ENCODE data around the gene TSPEAR.

Gene TSPEAR

DNA sequence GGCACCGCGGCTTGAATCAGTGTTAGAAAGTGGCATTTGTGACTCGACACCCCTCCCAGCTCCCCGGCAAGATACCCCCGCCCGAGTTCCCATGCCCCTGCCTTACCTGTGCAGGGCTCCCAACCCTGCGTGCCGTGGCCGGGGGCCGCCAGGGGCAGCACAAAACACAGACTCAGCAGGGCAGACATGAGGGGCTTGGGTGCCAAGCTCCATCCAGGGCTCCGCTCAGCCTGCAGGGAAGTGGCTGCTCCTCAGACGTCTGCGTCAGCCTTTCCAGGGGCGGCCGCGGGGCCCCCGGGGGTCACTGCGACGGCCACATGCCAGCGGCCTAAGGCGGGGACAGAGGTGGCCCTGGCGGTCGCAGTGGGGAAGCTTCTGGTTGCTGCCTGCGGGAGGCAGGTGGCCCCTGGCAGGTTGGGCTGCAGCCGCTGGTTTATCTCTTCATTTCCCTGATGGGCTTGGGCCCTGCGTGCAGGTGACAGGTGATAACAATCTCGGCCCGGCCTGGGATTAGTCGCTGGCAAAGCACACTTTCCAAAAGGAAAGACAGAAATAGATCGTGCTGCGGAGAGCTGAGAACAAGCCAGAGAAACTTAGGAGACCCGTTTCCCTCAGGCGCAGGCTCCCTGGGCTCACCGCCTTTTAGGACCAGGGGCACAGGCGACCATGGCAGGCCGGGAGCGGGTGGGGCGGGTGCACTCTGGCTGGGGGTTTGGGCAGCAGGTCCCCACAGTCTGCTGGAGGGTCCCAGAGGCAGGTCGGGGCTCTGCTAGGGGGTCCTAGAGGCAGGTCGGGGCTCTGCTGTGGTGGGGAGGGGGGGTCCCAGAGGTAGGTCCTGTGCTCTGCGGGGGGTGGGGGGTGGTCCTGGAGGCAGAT, at the start of gene TSPEAR:
TSS of gene TSPEAR (minus strand) at position 246 of the 876 bp plus-strand sequence. CDS start at position 188, 58 bp downstream.
- H3K27me3 ChIP-seq (ENCODE audit: control insufficient read depth, insufficient read depth, low read length): peaks cover 32% of the 10 kb centered on the region
- WGBS (ENCODE audit: insufficient coverage, insufficient read length): no CpG with 5 or more reads among the region's 41 CpGs

GRCh38 chr21:44760376-44760775, 49.0 kb upstream of the TSPEAR start:
- no peaks in the 10 kb centered on the region for H3K9me3 ChIP-seq (ENCODE audit: control insufficient read depth, insufficient read depth, low read length)
- no peaks in the 10 kb centered on the region for H3K36me3 ChIP-seq (ENCODE audit: control insufficient read depth, insufficient read depth, low read length)
- H3K27ac ChIP-seq (ENCODE audit: low read length): no peak overlapping the region
- H3K27me3 ChIP-seq (ENCODE audit: control insufficient read depth, insufficient read depth, low read length): no peaks in the 10 kb centered on the region
- WGBS (ENCODE audit: insufficient coverage, insufficient read length): no CpG with 5 or more reads among the region's 9 CpGs
- peaks cover 13% of the 10 kb centered on the region for H3K4me1 ChIP-seq (ENCODE audit: control insufficient read depth, insufficient read depth, low read length)
- H3K4me3 ChIP-seq (ENCODE audit: low read length): no peak overlapping the region
- no peak for DNase-seq (ENCODE audit: low read depth, low spot score)

More for the DNA sequence above, at the start of gene TSPEAR:
- Histone ChIP-seq H3K9me3 (ENCODE audit: control insufficient read depth, insufficient read depth, low read length) (no peaks in the 10 kb centered on the region), H3K27ac (ENCODE audit: low read length) (no peak within 1 kb of the TSS), H3K4me3 (ENCODE audit: low read length) (peak within 1 kb of the TSS; percentile 7), H3K36me3 (ENCODE audit: control insufficient read depth, insufficient read depth, low read length) (no peaks in the 10 kb centered on the region), H3K4me1 (ENCODE audit: control insufficient read depth, insufficient read depth, low read length) (peaks cover 5% of the 10 kb centered on the region)
- no peak for DNase-seq (ENCODE audit: low read depth, low spot score)

DNA sequence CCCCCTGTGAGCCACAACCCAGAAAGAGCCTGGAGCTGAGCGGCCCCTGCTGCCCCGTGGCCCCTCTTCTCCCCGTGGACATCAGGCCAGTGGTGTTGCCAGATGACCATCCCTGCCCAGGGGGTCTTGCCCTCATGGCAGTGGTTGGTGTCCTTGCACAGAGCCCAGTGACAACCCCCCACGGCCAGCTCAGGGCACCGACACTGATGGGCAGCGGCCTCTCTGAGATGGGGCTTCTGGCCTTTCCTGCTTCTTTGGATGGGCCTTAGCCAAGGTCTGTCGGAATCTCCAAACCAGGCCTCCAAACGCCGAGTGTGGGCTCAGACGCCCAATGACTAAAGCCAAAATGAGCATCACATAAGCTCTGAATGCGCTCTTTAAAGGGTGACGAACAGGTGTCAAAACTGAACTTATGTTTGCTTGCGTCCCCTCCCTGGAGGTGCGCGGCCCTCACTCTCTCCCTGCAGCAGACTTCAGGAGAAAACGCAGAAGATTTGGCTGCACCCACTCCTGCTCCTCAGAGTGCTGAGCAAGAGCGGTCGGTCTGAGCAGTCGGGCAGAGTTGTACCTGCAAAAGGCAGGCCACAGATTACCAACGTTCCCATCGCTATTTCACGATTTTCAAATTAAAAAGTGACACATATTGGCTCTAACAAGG, 48.4 kb upstream of the TSPEAR start:
- H3K27ac ChIP-seq (ENCODE audit: low read length): no peak overlapping the region
- H3K4me1 ChIP-seq (ENCODE audit: control insufficient read depth, insufficient read depth, low read length): peaks cover 11% of the 10 kb centered on the region
- WGBS (ENCODE audit: insufficient coverage, insufficient read length): no CpG with 5 or more reads among the region's 22 CpGs
- H3K27me3 ChIP-seq (ENCODE audit: control insufficient read depth, insufficient read depth, low read length): no peaks in the 10 kb centered on the region
- no peaks in the 10 kb centered on the region for H3K36me3 ChIP-seq (ENCODE audit: control insufficient read depth, insufficient read depth, low read length)
- no peak overlapping the region for H3K4me3 ChIP-seq (ENCODE audit: low read length)
- no peaks in the 10 kb centered on the region for H3K9me3 ChIP-seq (ENCODE audit: control insufficient read depth, insufficient read depth, low read length)
- no peak for DNase-seq (ENCODE audit: low read depth, low spot score)

- Histone ChIP-seq H3K9me3 (ENCODE audit: control insufficient read depth, insufficient read depth, low read length) (no peaks in the 10 kb centered on the region), H3K27me3 (ENCODE audit: control insufficient read depth, insufficient read depth, low read length) (no peaks in the 10 kb centered on the region), H3K36me3 (ENCODE audit: control insufficient read depth, insufficient read depth, low read length) (no peaks in the 10 kb centered on the region), H3K4me3 (ENCODE audit: low read length) (no peak overlapping the region), H3K27ac (ENCODE audit: low read length) (no peak overlapping the region), H3K4me1 (ENCODE audit: control insufficient read depth, insufficient read depth, low read length) (peaks cover 6% of the 10 kb centered on the region; the same call in 1 of the 2 replicates)
- DNase-seq (ENCODE audit: low read depth, low spot score): no peak
- no CpG with 5 or more reads among the region's 26 CpGs for WGBS (ENCODE audit: insufficient coverage, insufficient read length)
Measured at GRCh38 chr21:44758781-44759627, 47.6 kb upstream of the TSPEAR start.

DNA sequence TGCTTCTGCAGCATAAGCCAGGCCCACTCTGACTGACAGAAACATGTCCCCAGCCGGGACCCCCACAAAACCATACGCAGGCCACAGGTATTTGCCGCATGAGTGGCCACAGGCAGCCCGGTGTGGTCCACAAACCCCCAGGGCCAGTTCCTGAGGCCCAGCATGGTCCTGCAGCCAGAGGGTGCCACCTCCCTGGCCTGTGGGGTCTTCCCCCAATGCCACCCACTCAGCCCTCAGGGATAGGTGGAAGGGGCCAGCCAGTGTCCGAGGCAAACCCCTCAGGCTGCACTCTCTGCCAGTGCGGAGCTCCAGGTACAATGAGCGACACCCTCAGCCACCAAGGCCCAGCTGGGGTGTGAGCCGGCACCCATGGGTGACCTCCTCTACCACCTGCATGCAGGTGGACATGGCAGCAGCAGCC, 46.8 kb upstream of the TSPEAR start:
- peaks cover 6% of the 10 kb centered on the region; the same call in 1 of the 2 replicates for H3K4me1 ChIP-seq (ENCODE audit: control insufficient read depth, insufficient read depth, low read length)
- H3K27ac ChIP-seq (ENCODE audit: low read length): no peak overlapping the region
- no CpG with 5 or more reads among the region's 8 CpGs for WGBS (ENCODE audit: insufficient coverage, insufficient read length)
- DNase-seq (ENCODE audit: low read depth, low spot score): no peak
- no peaks in the 10 kb centered on the region for H3K36me3 ChIP-seq (ENCODE audit: control insufficient read depth, insufficient read depth, low read length)
- H3K4me3 ChIP-seq (ENCODE audit: low read length): no peak overlapping the region
- H3K27me3 ChIP-seq (ENCODE audit: control insufficient read depth, insufficient read depth, low read length): no peaks in the 10 kb centered on the region
- H3K9me3 ChIP-seq (ENCODE audit: control insufficient read depth, insufficient read depth, low read length): no peaks in the 10 kb centered on the region

- no peak overlapping the region for H3K27ac ChIP-seq (ENCODE audit: low read length)
- no CpG with 5 or more reads among the region's 6 CpGs for WGBS (ENCODE audit: insufficient coverage, insufficient read length)
- H3K9me3 ChIP-seq (ENCODE audit: control insufficient read depth, insufficient read depth, low read length): no peaks in the 10 kb centered on the region
- H3K4me1 ChIP-seq (ENCODE audit: control insufficient read depth, insufficient read depth, low read length): peaks cover 6% of the 10 kb centered on the region; the same call in 1 of the 2 replicates
- H3K36me3 ChIP-seq (ENCODE audit: control insufficient read depth, insufficient read depth, low read length): no peaks in the 10 kb centered on the region
- H3K27me3 ChIP-seq (ENCODE audit: control insufficient read depth, insufficient read depth, low read length): no peaks in the 10 kb centered on the region
- no peak overlapping the region for H3K4me3 ChIP-seq (ENCODE audit: low read length)
- no peak for DNase-seq (ENCODE audit: low read depth, low spot score)
Measured at GRCh38 chr21:44757731-44758130, 46.4 kb upstream of the TSPEAR start.

GRCh38 chr21:44756423-44757185, 45.2 kb upstream of the TSPEAR start:
- WGBS (ENCODE audit: insufficient coverage, insufficient read length): no CpG with 5 or more reads among the region's 23 CpGs
- Histone ChIP-seq H3K27ac (ENCODE audit: low read length) (no peak overlapping the region), H3K9me3 (ENCODE audit: control insufficient read depth, insufficient read depth, low read length) (no peaks in the 10 kb centered on the region)

GRCh38 chr21:44755227-44755626, 43.9 kb upstream of the TSPEAR start:
- no peak for DNase-seq (ENCODE audit: low read depth, low spot score)
- no peaks in the 10 kb centered on the region for H3K9me3 ChIP-seq (ENCODE audit: control insufficient read depth, insufficient read depth, low read length)
- no peak overlapping the region for H3K27ac ChIP-seq (ENCODE audit: low read length)
- H3K36me3 ChIP-seq (ENCODE audit: control insufficient read depth, insufficient read depth, low read length): no peaks in the 10 kb centered on the region; the same call in 1 of the 2 replicates
- peaks cover 5% of the 10 kb centered on the region; the same call in 1 of the 2 replicates for H3K4me1 ChIP-seq (ENCODE audit: control insufficient read depth, insufficient read depth, low read length)
- no peak overlapping the region for H3K4me3 ChIP-seq (ENCODE audit: low read length)
- WGBS (ENCODE audit: insufficient coverage, insufficient read length): no CpG with 5 or more reads among the region's 5 CpGs
- no peaks in the 10 kb centered on the region for H3K27me3 ChIP-seq (ENCODE audit: control insufficient read depth, insufficient read depth, low read length)

More at GRCh38 chr21:44756423-44757185, 45.2 kb upstream of the TSPEAR start:
- Histone ChIP-seq H3K27me3 (ENCODE audit: control insufficient read depth, insufficient read depth, low read length) (no peaks in the 10 kb centered on the region), H3K4me3 (ENCODE audit: low read length) (no peak overlapping the region), H3K4me1 (ENCODE audit: control insufficient read depth, insufficient read depth, low read length) (peaks cover 6% of the 10 kb centered on the region; the same call in 1 of the 2 replicates), H3K36me3 (ENCODE audit: control insufficient read depth, insufficient read depth, low read length) (no peaks in the 10 kb centered on the region)
- no peak for DNase-seq (ENCODE audit: low read depth, low spot score)

- DNase-seq (ENCODE audit: low read depth, low spot score): no peak
- Histone ChIP-seq H3K27me3 (ENCODE audit: control insufficient read depth, insufficient read depth, low read length) (no peaks in the 10 kb centered on the region), H3K9me3 (ENCODE audit: control insufficient read depth, insufficient read depth, low read length) (no peaks in the 10 kb centered on the region), H3K27ac (ENCODE audit: low read length) (no peak overlapping the region), H3K4me3 (ENCODE audit: low read length) (no peak overlapping the region), H3K36me3 (ENCODE audit: control insufficient read depth, insufficient read depth, low read length) (peaks cover 2% of the 10 kb centered on the region; the same call in 1 of the 2 replicates), H3K4me1 (ENCODE audit: control insufficient read depth, insufficient read depth, low read length) (peaks cover 9% of the 10 kb centered on the region; the same call in 1 of the 2 replicates)
- WGBS (ENCODE audit: insufficient coverage, insufficient read length): no CpG with 5 or more reads among the region's 19 CpGs
Measured at GRCh38 chr21:44753357-44753756, 42.0 kb upstream of the TSPEAR start.
